Central memory CD8-positive, alpha-beta T cell (primary cell): Measurements from ENCODE around the gene TIMM50.

Experiments used
- ATAC-seq: fragments of 150-1000 bp; cut with Tn5 transposase; replicated peaks from 2 replicates; pipeline ENCODE4 v1.10.0; 2022; ENCODE audit warnings: mild to moderate bottlenecking, moderate FRiP score, moderate number of reproducible peaks; ENCODE audit not compliant: poor library complexity, severe bottlenecking; ENCODE audit errors: extremely low read depth
- DNase-seq, 2 donors: peaks; one replicate each; pipeline ENCODE4 v3.0.0; 2021; ENCODE audit warnings: low spot score in 2 of 2
- H3K27ac Mint-ChIP-seq: one replicate; pipeline ENCODE4 v1.8.0; 2022; ENCODE audit warnings: low read depth, mild to moderate bottlenecking, moderate library complexity, mixed read lengths
- H3K27me3 Mint-ChIP-seq: one replicate; pipeline ENCODE4 v1.8.0; 2022; ENCODE audit warnings: mixed read lengths
- H3K36me3 Mint-ChIP-seq: one replicate; pipeline ENCODE4 v1.8.0; 2022; ENCODE audit warnings: mild to moderate bottlenecking, moderate library complexity, mixed read lengths; ENCODE audit not compliant: insufficient read depth
- H3K4me1 Mint-ChIP-seq: one replicate; pipeline ENCODE4 v1.8.0; 2022; ENCODE audit warnings: mixed read lengths
- H3K4me3 Mint-ChIP-seq: one replicate; pipeline ENCODE4 v1.8.0; 2022; ENCODE audit warnings: mild to moderate bottlenecking, moderate library complexity, mixed read lengths
- H3K9me3 Mint-ChIP-seq: one replicate; pipeline ENCODE4 v1.8.0; 2022; ENCODE audit warnings: mixed read lengths

Gene TIMM50

DNA sequence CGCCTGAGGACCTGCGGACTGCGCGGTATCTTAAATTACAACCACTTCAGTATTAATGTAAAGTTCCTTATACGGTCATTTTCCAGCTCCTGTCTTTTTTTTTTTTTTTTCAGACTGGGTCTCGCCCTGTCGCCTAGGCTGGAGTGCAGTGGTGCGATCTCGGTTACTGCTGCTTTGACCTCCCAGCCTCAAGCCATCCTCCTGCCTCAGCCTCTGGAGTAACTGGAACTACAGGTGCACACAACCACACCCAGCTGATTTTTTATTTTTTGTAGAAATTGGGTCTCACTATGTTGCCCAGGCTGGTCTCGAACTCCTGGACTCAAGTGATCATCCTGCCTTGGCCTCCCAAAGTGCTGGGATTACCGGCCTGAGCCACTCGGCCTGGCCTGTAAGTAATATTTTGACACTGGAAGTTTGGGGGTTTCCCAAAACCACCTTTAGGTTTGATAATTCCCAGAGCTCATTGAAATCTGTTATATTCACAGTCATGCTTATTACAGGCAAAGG is 52.4 kb downstream of the TIMM50 start:
- no peak for ATAC-seq
- H3K9me3 Mint-ChIP-seq: no peaks in the 10 kb centered on the region
- peak overlapping the region; percentile 91 for H3K27ac Mint-ChIP-seq
- peaks cover 30% of the 10 kb centered on the region for H3K4me1 Mint-ChIP-seq
- DNase-seq: no peak
- H3K36me3 Mint-ChIP-seq: peaks cover 7% of the 10 kb centered on the region
- no peaks in the 10 kb centered on the region for H3K27me3 Mint-ChIP-seq
- peak overlapping the region; percentile 90 for H3K4me3 Mint-ChIP-seq

DNA sequence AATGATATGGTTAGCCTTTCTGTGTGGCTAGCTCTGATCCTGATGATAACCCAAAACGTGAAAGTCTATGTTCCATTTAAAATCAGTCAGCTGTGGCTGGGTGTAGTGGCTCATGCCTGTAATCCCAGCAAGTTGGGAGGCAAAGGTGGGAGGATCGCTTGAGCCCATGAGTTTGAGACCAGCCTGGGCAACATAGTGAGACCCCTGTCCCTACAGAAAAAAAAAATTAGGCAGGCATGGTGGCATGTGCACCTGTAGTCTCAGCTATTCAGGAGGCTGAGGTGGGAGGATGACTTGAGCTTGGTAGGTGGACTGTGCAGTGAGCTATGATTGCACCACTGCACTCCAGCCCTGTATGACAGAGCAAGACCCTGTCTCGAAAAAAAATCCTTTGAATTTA is 53.2 kb downstream of the TIMM50 start:
- ATAC-seq (no peak), DNase-seq (no peak)
- Mint-ChIP-seq H3K36me3 (peaks cover 7% of the 10 kb centered on the region), H3K27ac (no peak overlapping the region), H3K9me3 (no peaks in the 10 kb centered on the region), H3K4me3 (no peak overlapping the region), H3K4me1 (peaks cover 31% of the 10 kb centered on the region), H3K27me3 (no peaks in the 10 kb centered on the region)

GRCh38 chr19:39539165-39539517 is 58.5 kb downstream of the TIMM50 start:
- H3K27me3 Mint-ChIP-seq: no peaks in the 10 kb centered on the region
- no peaks in the 10 kb centered on the region for H3K9me3 Mint-ChIP-seq
- no peak for ATAC-seq
- peak overlapping the region; percentile 96 for H3K27ac Mint-ChIP-seq
- DNase-seq: no peak
- peaks cover 41% of the 10 kb centered on the region for H3K4me1 Mint-ChIP-seq
- H3K4me3 Mint-ChIP-seq: peak overlapping the region; percentile 94
- peaks cover 8% of the 10 kb centered on the region for H3K36me3 Mint-ChIP-seq

- no peaks in the 10 kb centered on the region for H3K9me3 Mint-ChIP-seq
- H3K4me1 Mint-ChIP-seq: peaks cover 41% of the 10 kb centered on the region
- peak within 1 kb of the TSS; percentile 96 for H3K27ac Mint-ChIP-seq
- ATAC-seq: peak; percentile 89
- H3K27me3 Mint-ChIP-seq: no peaks in the 10 kb centered on the region
- H3K36me3 Mint-ChIP-seq: peaks cover 8% of the 10 kb centered on the region
- peak within 1 kb of the TSS; percentile 94 for H3K4me3 Mint-ChIP-seq
- DNase-seq: peak; percentile 86 to 89
Measured at GRCh38 chr19:39539518-39540332, 59.1 kb downstream of the TIMM50 start, which contains the start of gene EID2. Gene EID2, minus strand, starts transcription at chr19:39540161. Its CDS starts 82 bp downstream, at chr19:39540079.

DNA sequence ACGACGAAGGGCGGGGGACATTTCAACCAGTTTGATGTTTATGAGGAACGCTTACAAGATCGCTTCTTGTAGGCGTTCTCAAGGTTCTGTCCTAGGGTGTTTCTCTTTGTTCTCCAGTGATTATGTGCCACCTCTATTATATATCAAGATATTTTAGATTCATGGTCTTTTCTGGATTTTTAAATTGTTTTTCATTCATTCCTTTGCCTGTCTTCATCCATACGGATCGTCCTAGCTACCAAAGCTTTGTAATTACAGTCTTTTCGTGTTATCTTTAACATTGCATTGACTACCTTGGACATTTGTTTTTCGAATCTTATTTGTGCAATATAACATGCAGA is 59.7 kb downstream of the TIMM50 start:
- Mint-ChIP-seq H3K4me1 (peaks cover 41% of the 10 kb centered on the region), H3K36me3 (peaks cover 8% of the 10 kb centered on the region), H3K27me3 (no peaks in the 10 kb centered on the region), H3K9me3 (no peaks in the 10 kb centered on the region), H3K27ac (peak overlapping the region; percentile 96), H3K4me3 (peak overlapping the region; percentile 94)
- no peak for ATAC-seq
- no peak for DNase-seq
